D721Med (cell line): ENCODE results near the gene ADPRH.
"Not testable (repeated sequence)": the region's sequence is repeated elsewhere in the genome, so short reads cannot be mapped to it uniquely, and the experiment has no call there.

ENCODE experiments used
- DNase-seq: peaks from one replicate; pipeline ENCODE4 v3.0.0; 2011; ENCODE audit warnings: low spot score; ENCODE audit not compliant: insufficient read length
- FAIRE-seq: peaks from 2 replicates; lab custom pipeline; 2011; peaks lifted over from hg19 to GRCh38; lab: Jason Lieb, UNC
- CTCF ChIP-seq: IDR thresholded peaks from 2 replicates; pipeline ENCODE4 v1.5.1; 2012; ENCODE audit warnings: mild to moderate bottlenecking, control low read depth; ENCODE audit not compliant: insufficient read depth; ENCODE audit errors: missing control alignments

The ADPRH gene

GRCh38 chr3:119541547-119541946 is 37.7 kb upstream of the ADPRH start:
- DNase-seq (no peak), FAIRE-seq (no peak)
- TF ChIP-seq CTCF = no peak

- DNase-seq (no peak), FAIRE-seq (no peak)
- no peak for TF ChIP-seq CTCF
Observed at GRCh38 chr3:119542168-119542767, 37.0 kb upstream of the ADPRH start.

- no peak for FAIRE-seq
- TF ChIP-seq CTCF = no peak
- no peak for DNase-seq
Observed at GRCh38 chr3:119543147-119543546, 36.1 kb upstream of the ADPRH start.

DNA sequence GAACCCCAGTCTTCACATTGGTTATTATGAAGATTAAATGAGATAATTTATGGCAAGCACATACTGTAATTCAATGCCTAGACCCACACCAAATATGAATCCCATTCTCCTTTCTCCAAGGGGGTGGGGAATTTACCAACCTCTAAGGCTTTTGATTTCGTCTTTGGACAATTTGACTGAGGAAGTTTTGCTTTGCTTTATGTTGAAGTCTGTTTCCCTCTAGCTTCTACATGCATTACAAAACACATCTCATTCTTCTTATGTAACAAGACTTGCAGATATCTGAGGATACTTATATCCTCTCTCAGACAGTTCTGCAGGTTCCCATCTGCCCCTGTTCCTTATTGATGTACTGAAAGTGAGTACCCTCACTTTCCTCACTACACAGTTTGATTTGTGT is 32.1 kb upstream of the ADPRH start:
- TF ChIP-seq CTCF = no peak
- DNase-seq = no peak
- FAIRE-seq = no peak

GRCh38 chr3:119548341-119548740 is 31.0 kb upstream of the ADPRH start:
- no peak for DNase-seq
- no peak for FAIRE-seq
- TF ChIP-seq CTCF = no peak

DNA sequence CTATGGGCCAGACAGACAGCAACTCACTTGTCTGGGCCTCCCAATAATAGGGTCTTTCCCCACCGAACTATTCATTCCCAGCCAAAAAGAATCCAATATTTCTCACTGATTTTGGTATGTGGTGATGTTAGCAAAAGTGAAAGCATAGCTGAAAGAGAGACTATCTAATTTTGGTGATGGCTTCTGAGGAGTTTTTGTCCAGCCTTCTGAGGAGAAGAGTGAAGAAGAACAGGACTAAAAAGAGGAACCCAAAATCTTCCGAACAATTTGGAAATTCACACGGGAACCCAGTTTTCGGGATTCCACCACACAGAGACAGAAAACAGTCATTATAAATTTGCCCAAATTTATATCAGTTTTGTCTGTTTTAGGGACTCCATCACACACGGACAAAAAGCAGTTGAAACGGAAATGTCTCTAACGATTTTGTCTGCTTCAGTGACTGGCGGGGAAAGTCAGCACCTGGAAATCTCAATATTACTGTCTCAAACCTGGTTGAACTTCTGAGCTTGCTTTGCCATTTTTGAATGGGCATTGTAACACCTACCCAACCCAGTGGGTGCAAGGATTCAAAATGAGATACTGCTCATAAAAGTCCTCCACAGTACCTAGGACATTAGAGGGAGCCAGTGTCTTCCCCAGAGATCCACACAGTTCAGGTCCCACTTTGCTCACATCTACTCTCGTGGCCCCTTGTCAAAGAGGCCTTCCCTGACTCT is 28.9 kb upstream of the ADPRH start:
- no peak for DNase-seq
- no peak for FAIRE-seq
- no peak for TF ChIP-seq CTCF

- DNase-seq (no peak), FAIRE-seq (no peak)
- no peak for TF ChIP-seq CTCF
Observed at GRCh38 chr3:119551598-119551997, 27.7 kb upstream of the ADPRH start.

GRCh38 chr3:119552928-119553327 is 26.4 kb upstream of the ADPRH start:
- not testable (repeated sequence) for DNase-seq, FAIRE-seq
